Choroid plexus epithelial cell (primary cell): Measurements from ENCODE around the gene NID1.
"Not testable (repeated sequence)": the region's sequence is repeated elsewhere in the genome, so short reads cannot be mapped to it uniquely, and the experiment has no call there.

ENCODE experiments used
- DNase-seq: peaks from one replicate; pipeline ENCODE4 v3.0.0-alpha.2; 2010; ENCODE audit warnings: low read depth
- H3K4me3 ChIP-seq: 2 replicates; pipeline ENCODE4 v1.5.1; 2011; ENCODE audit warnings: low read depth, mild to moderate bottlenecking, control low read depth, low read length, moderate library complexity
- TF ChIP-seq, protein P1 (sequence below): conservative IDR thresholded peaks from 2 replicates; pipeline ENCODE4 v1.5.1; 2011; ENCODE audit warnings: low read depth, mild to moderate bottlenecking, control low read depth, inconsistent platforms, low read length, moderate library complexity

The NID1 gene

DNA sequence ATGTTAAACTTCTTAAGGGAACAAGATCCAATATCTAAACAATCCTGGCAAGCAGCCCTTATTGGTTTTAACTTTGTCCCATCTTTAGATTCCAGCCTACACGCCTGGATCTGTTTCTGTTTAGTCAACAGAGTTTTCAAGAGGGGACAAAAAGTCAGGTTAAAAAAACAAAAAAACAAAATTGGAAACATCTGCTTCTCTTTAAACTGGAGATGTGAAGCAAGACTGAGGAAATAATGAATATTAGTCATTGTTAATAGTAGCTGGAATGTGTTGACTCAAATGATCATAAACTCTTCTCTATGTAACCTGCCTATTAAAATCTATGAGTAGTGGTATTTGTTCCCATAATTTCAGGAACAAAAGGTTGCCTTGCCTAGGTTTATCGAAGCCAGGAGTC is 55.0 kb downstream of the NID1 start:
- TF ChIP-seq, protein P1, sequence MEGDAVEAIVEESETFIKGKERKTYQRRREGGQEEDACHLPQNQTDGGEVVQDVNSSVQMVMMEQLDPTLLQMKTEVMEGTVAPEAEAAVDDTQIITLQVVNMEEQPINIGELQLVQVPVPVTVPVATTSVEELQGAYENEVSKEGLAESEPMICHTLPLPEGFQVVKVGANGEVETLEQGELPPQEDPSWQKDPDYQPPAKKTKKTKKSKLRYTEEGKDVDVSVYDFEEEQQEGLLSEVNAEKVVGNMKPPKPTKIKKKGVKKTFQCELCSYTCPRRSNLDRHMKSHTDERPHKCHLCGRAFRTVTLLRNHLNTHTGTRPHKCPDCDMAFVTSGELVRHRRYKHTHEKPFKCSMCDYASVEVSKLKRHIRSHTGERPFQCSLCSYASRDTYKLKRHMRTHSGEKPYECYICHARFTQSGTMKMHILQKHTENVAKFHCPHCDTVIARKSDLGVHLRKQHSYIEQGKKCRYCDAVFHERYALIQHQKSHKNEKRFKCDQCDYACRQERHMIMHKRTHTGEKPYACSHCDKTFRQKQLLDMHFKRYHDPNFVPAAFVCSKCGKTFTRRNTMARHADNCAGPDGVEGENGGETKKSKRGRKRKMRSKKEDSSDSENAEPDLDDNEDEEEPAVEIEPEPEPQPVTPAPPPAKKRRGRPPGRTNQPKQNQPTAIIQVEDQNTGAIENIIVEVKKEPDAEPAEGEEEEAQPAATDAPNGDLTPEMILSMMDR, result no peak
- no peak overlapping the region for H3K4me3 ChIP-seq
- peak; percentile 96 for DNase-seq

DNA sequence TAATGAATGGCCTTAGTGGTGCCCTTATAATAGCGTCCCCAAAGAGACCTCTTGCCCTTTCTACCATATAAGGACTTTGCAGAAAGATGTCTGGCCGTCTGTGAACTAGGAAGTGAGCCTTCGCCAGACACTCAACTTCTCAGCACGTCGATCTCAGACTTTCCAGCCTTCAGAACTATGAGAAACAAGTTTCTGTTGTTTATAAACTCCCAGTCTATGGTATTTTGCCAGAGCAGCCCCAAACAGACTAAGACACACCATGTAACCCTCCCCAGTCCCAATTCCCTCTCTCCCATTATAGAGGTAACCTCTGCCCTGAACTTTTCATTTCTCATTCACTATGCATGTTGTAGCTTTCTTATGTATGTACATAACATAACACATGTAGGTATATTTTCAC is 55.7 kb downstream of the NID1 start:
- no peak overlapping the region for H3K4me3 ChIP-seq
- TF ChIP-seq, protein P1, result no peak
- peak; percentile 77 for DNase-seq

DNA sequence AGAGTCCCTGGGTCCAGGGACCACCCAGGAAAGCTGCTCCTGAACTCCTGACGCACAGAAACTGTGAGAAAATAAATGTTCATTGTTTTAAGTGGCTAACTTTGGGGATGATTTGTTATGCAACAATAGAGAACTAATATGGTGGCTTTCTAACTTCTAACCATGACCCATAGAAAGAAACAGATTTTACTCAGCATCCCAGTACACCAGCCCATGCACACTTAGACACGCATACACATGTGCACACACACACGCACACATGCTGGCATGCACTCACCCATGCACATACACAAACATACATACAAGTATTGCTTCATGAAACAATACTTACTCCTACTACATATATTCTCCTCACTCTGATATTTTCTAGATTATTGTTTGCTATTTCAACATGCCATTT is 57.1 kb downstream of the NID1 start:
- DNase-seq, result no peak
- TF ChIP-seq, protein P1, result no peak
- H3K4me3 ChIP-seq, result no peak overlapping the region

- not testable (repeated sequence) for H3K4me3 ChIP-seq, DNase-seq
Observed at GRCh38 chr1:236003058-236003457, 61.8 kb downstream of the NID1 start.

DNA sequence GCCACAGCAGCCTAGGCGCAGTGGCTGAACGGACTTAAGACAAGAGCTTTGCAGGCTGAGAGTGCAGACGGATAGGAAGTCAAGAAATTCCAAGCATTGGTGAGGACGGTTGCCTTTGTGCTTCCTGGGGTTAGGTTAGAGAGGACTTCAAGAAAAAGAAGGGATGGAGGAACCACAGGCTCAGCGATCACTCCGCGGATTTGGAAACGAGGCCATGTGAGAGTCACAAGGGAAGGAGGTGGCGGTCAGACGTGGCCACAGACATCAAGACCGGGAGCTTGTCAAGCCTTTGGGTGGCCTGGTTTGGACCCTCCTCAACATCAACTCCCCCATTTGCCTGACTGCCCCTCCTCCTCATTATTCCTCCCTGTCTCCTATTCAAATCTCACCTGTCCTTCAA is 62.3 kb downstream of the NID1 start:
- no peak overlapping the region for H3K4me3 ChIP-seq
- no peak for DNase-seq
- TF ChIP-seq, protein P1, result no peak

GRCh38 chr1:236002025-236002390 is 62.9 kb downstream of the NID1 start:
- H3K4me3 ChIP-seq, result no peak overlapping the region
- no peak for DNase-seq
- TF ChIP-seq, protein P1, result no peak

GRCh38 chr1:236000781-236001180 is 64.1 kb downstream of the NID1 start:
- H3K4me3 ChIP-seq, result no peak overlapping the region
- no peak for DNase-seq
- TF ChIP-seq, protein P1, result no peak
